Neuron (in vitro differentiated cells): Measurements from ENCODE around the gene STAB1.

Experiments used
- H2AFZ ChIP-seq: one replicate; pipeline ENCODE4 v1.6.1; 2013; ENCODE audit warnings: low read depth, mild to moderate bottlenecking, inconsistent platforms, low read length, moderate library complexity
- H3K27me3 ChIP-seq: one replicate; pipeline ENCODE4 v1.6.1; 2013; ENCODE audit warnings: low read length; ENCODE audit not compliant: insufficient read depth
- H3K36me3 ChIP-seq: one replicate; pipeline ENCODE4 v1.6.1; 2013; ENCODE audit warnings: low read length; ENCODE audit not compliant: insufficient read depth
- H3K4me1 ChIP-seq: one replicate; pipeline ENCODE4 v1.6.1; 2013; ENCODE audit warnings: low read length; ENCODE audit not compliant: insufficient read depth
- H3K4me3 ChIP-seq: 2 replicates; pipeline ENCODE4 v1.5.1; 2013; ENCODE audit warnings: mild to moderate bottlenecking, low read length, moderate library complexity
- H3K9me3 ChIP-seq: one replicate; pipeline ENCODE4 v1.6.1; 2013; ENCODE audit warnings: low read length

STAB1 gene

DNA sequence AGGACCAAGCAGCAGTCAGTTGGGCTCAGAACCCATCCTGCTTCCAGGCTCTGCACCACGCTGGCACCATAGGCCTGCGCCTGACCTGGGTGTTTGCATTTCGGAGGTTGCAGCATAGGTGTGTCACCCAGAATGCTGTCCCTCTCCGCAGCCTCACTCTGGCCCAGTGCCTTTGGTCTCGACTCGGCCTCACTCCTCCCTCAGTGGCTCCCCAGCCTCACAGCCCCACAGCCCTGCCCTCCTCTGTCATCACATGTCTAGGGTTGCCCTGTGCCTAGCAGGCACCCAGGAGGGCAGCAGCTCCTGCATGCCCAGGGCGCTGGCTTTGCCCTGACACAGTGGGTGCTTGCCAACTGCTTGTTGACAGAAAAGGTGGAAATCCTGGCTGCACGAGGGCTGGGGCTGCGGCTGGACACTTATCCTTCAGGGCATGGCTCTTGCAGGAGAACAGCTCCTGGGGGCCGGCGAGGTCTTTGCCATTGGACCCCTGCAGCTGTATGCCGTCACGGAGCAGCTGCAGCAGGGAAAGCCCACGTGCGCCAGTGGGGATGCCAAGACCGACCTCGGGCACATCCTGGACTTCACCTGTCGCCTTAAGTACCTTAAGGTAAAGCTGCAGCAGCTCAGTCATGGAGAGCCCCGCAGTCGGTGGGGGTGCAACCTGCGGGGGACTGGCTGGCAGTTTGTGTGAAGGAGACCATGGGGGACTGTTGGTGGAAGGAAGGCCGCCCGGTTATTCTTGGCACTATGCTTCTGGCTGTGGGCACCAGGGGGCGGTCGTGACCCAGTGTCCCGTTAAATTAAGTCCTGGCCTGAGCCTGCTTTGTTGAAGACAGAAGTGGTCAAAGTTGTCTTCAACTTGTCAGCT is 23.5 kb upstream of the STAB1 start:
- Histone ChIP-seq H3K4me3 (no peak overlapping the region), H3K4me1 (no peaks in the 10 kb centered on the region), H3K9me3 (no peaks in the 10 kb centered on the region), H3K27me3 (no peaks in the 10 kb centered on the region), H2AFZ (no peak overlapping the region), H3K36me3 (peaks cover 73% of the 10 kb centered on the region)

- Histone ChIP-seq H3K4me3 (no peak overlapping the region), H3K27me3 (no peaks in the 10 kb centered on the region), H2AFZ (no peak overlapping the region), H3K36me3 (peaks cover 73% of the 10 kb centered on the region), H3K4me1 (no peaks in the 10 kb centered on the region), H3K9me3 (no peaks in the 10 kb centered on the region)
Observed at GRCh38 chr3:52472239-52473000, 22.7 kb upstream of the STAB1 start.

GRCh38 chr3:52473026-52473425 is 22.1 kb upstream of the STAB1 start:
- Histone ChIP-seq H3K4me1 (no peaks in the 10 kb centered on the region), H3K4me3 (no peak overlapping the region), H2AFZ (no peak overlapping the region), H3K36me3 (peaks cover 76% of the 10 kb centered on the region), H3K9me3 (no peaks in the 10 kb centered on the region), H3K27me3 (no peaks in the 10 kb centered on the region)

- no peaks in the 10 kb centered on the region for H3K4me1 ChIP-seq
- peaks cover 93% of the 10 kb centered on the region for H3K36me3 ChIP-seq
- H3K9me3 ChIP-seq, result no peaks in the 10 kb centered on the region
- no peaks in the 10 kb centered on the region for H3K27me3 ChIP-seq
- H3K4me3 ChIP-seq, result no peak overlapping the region
- no peak overlapping the region for H2AFZ ChIP-seq
Observed at GRCh38 chr3:52477076-52477795, 17.9 kb upstream of the STAB1 start.

GRCh38 chr3:52477796-52478095 is 17.4 kb upstream of the STAB1 start:
- Histone ChIP-seq H3K36me3 (peaks cover 93% of the 10 kb centered on the region), H3K4me1 (peaks cover 1% of the 10 kb centered on the region), H3K9me3 (no peaks in the 10 kb centered on the region)

GRCh38 chr3:52479037-52479876 is 15.9 kb upstream of the STAB1 start:
- H3K9me3 ChIP-seq, result no peaks in the 10 kb centered on the region
- no peak overlapping the region for H3K4me3 ChIP-seq
- peaks cover 80% of the 10 kb centered on the region for H3K36me3 ChIP-seq
- H3K27me3 ChIP-seq, result no peaks in the 10 kb centered on the region
- H3K4me1 ChIP-seq, result peaks cover 16% of the 10 kb centered on the region
- H2AFZ ChIP-seq, result no peak overlapping the region

More at GRCh38 chr3:52477796-52478095, 17.4 kb upstream of the STAB1 start:
- no peak overlapping the region for H3K4me3 ChIP-seq
- H2AFZ ChIP-seq, result no peak overlapping the region
- H3K27me3 ChIP-seq, result no peaks in the 10 kb centered on the region

GRCh38 chr3:52479877-52480575 is 15.1 kb upstream of the STAB1 start:
- Histone ChIP-seq H3K27me3 (no peaks in the 10 kb centered on the region), H2AFZ (no peak overlapping the region), H3K36me3 (peaks cover 76% of the 10 kb centered on the region), H3K4me1 (peaks cover 19% of the 10 kb centered on the region), H3K4me3 (no peak overlapping the region), H3K9me3 (no peaks in the 10 kb centered on the region)

- no peak overlapping the region for H2AFZ ChIP-seq
- H3K4me1 ChIP-seq, result peaks cover 19% of the 10 kb centered on the region
- H3K4me3 ChIP-seq, result no peak overlapping the region
- peaks cover 75% of the 10 kb centered on the region for H3K36me3 ChIP-seq
- H3K27me3 ChIP-seq, result no peaks in the 10 kb centered on the region
- H3K9me3 ChIP-seq, result no peaks in the 10 kb centered on the region
Observed at GRCh38 chr3:52480768-52481715, 14.1 kb upstream of the STAB1 start.

- peaks cover 77% of the 10 kb centered on the region for H3K36me3 ChIP-seq
- no peak overlapping the region for H2AFZ ChIP-seq
- H3K4me1 ChIP-seq, result peaks cover 19% of the 10 kb centered on the region
- H3K4me3 ChIP-seq, result no peak overlapping the region
- no peaks in the 10 kb centered on the region for H3K27me3 ChIP-seq
- no peaks in the 10 kb centered on the region for H3K9me3 ChIP-seq
Observed at GRCh38 chr3:52481819-52482521, 13.2 kb upstream of the STAB1 start.

DNA sequence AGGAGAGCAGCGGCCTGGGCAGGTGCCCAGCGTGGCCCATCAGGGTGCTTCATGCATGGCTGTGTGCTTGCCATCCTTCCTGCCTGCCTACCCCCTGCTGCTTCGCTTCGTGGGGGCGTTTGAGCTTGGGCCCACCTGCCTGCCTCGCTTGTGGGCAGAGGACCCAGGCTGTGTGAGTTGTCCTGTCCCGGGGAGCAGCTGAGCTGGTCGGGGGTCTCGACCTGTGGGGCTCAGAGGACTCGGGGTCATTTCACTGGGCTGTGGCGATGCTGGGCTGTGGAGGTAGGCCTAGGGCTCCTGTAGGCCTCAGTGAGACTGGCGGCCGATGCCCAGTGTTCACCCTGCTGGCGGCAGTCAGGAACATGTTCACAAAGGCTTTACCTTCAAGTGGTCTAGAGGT is 12.1 kb upstream of the STAB1 start:
- Histone ChIP-seq H3K36me3 (peaks cover 77% of the 10 kb centered on the region), H2AFZ (no peak overlapping the region), H3K4me1 (peaks cover 19% of the 10 kb centered on the region), H3K4me3 (no peak overlapping the region), H3K27me3 (no peaks in the 10 kb centered on the region), H3K9me3 (no peaks in the 10 kb centered on the region)
